ENCODE data around the gene NTF4.

GRCh38 chr19:49094505-49095482, 30.2 kb upstream of the NTF4 start:
- no peak for TF ChIP-seq GATA2 (IDR thresholded peaks at IDR 0.05; ENCODE audit: low read depth, low read length)
- no peak for TF ChIP-seq GATA3 (IDR thresholded peaks at IDR 0.05; ENCODE audit: low read depth, low read length)
